CD14-positive monocyte (primary cell): ENCODE measurements around the gene RNASEL. TPM values are rescaled to one million over a fixed set of nuclear protein-coding genes. Genes with fewer than 3 reads are reported as not detected.

Experiments used
- DNase-seq, 3 donors: peaks; one replicate each; pipeline ENCODE4 v3.0.0-alpha.2; 2011 to 2022
- H2AFZ ChIP-seq: 2 replicates; pipeline ENCODE4 v1.6.0; 2012; ENCODE audit warnings: mild to moderate bottlenecking, low read depth, low read length, inconsistent platforms; ENCODE audit not compliant: insufficient read depth, poor library complexity, severe bottlenecking
- H3K27ac ChIP-seq, 2 donors: 1 replicate in 1 of 2; 2 replicates in 1 of 2; pipeline ENCODE4 v1.5.1; 2012 to 2013; ENCODE audit warnings: low read length in 2 of 2, control low read depth in 1 of 2, inconsistent platforms in 1 of 2, low read depth in 1 of 2, mild to moderate bottlenecking in 1 of 2
- H3K27me3 ChIP-seq, 2 donors: one replicate each; pipeline versions ENCODE4 v1.6.0 to v1.6.1; 2011 to 2013; ENCODE audit warnings: low read length in 2 of 2; ENCODE audit not compliant: control insufficient read depth in 2 of 2, insufficient read depth in 2 of 2
- H3K36me3 ChIP-seq, 2 donors: replicated peaks in 1 of 2; 1 replicate in 1 of 2; 2 replicates in 1 of 2; pipeline versions ENCODE4 v1.5.1 to v1.6.1; 2012 to 2013; ENCODE audit warnings: low read length in 2 of 2, control low read depth in 1 of 2, inconsistent platforms in 1 of 2, mild to moderate bottlenecking in 1 of 2; ENCODE audit not compliant: insufficient read depth in 2 of 2, control insufficient read depth in 1 of 2
- H3K4me1 ChIP-seq, 2 donors: 1 replicate in 1 of 2; 2 replicates in 1 of 2; pipeline versions ENCODE4 v1.5.1 to v1.6.1; 2012 to 2013; ENCODE audit warnings: low read length in 2 of 2, control low read depth in 1 of 2, inconsistent platforms in 1 of 2, mild to moderate bottlenecking in 1 of 2, moderate library complexity in 1 of 2; ENCODE audit not compliant: insufficient read depth in 2 of 2, control insufficient read depth in 1 of 2
- H3K4me2 ChIP-seq: replicated peaks from 2 replicates; pipeline ENCODE3; 2012; ENCODE audit warnings: low read length, moderate library complexity, mild to moderate bottlenecking; ENCODE audit not compliant: poor library complexity, severe bottlenecking; ENCODE audit errors: extremely low read depth
- H3K4me3 ChIP-seq, 3 experiments: fragments of 200-600 bp in 1 of 3; sonication (generic) in 1 of 3; replicated peaks in 1 of 3; 1 replicate in 2 of 3; 2 replicates in 1 of 3; pipeline ENCODE4 v1.5.1; 2011 to 2013; ENCODE audit warnings: low read length in 3 of 3, mild to moderate bottlenecking in 3 of 3, control low read depth in 2 of 3, low read depth in 2 of 3, inconsistent platforms in 1 of 3, moderate library complexity in 1 of 3
- H3K79me2 ChIP-seq: 2 replicates; pipeline ENCODE4 v1.6.0; 2012; ENCODE audit warnings: mild to moderate bottlenecking, control low read depth, inconsistent platforms, low read length, moderate library complexity; ENCODE audit not compliant: insufficient read depth
- H3K9ac ChIP-seq: 2 replicates; pipeline ENCODE4 v1.6.0; 2017; ENCODE audit warnings: low read length, mild to moderate bottlenecking; ENCODE audit not compliant: insufficient read depth, poor library complexity, severe bottlenecking
- H3K9me3 ChIP-seq, 2 donors: replicated peaks in 1 of 2; 1 replicate in 1 of 2; 2 replicates in 1 of 2; pipeline versions ENCODE4 v1.5.1 to v1.6.1; 2012 to 2013; ENCODE audit warnings: low read length in 2 of 2, control low read depth in 1 of 2; ENCODE audit not compliant: control insufficient read depth in 1 of 2, insufficient read depth in 1 of 2
- H4K20me1 ChIP-seq: 2 replicates; pipeline ENCODE4 v1.6.0; 2012; ENCODE audit warnings: mild to moderate bottlenecking, low read length, control low read depth, moderate library complexity; ENCODE audit not compliant: insufficient read depth
- H3K27ac Mint-ChIP-seq, 7 donors: one replicate each; pipeline ENCODE4 v1.8.0; 2020; ENCODE audit warnings: mild to moderate bottlenecking in 7 of 7, mixed read lengths in 7 of 7, moderate library complexity in 6 of 7, inconsistent platforms in 2 of 7
- H3K27me3 Mint-ChIP-seq, 3 donors: one replicate each; pipeline ENCODE4 v1.8.0; 2021 to 2022; ENCODE audit warnings: low read depth in 3 of 3, mild to moderate bottlenecking in 3 of 3, mixed read lengths in 3 of 3, moderate library complexity in 3 of 3, inconsistent platforms in 1 of 3
- H3K36me3 Mint-ChIP-seq, 2 donors: one replicate each; pipeline ENCODE4 v1.8.0; 2020; ENCODE audit warnings: mixed read lengths in 2 of 2, inconsistent platforms in 1 of 2, mild to moderate bottlenecking in 1 of 2
- H3K4me1 Mint-ChIP-seq: one replicate; pipeline ENCODE4 v1.8.0; 2020; ENCODE audit warnings: mild to moderate bottlenecking, mixed read lengths
- H3K4me3 Mint-ChIP-seq, 2 donors: one replicate each; pipeline ENCODE4 v1.8.0; 2020; ENCODE audit warnings: mild to moderate bottlenecking in 2 of 2, mixed read lengths in 2 of 2, moderate library complexity in 1 of 2
- H3K9me3 Mint-ChIP-seq, 7 donors: one replicate each; pipeline ENCODE4 v1.8.0; 2020 to 2022; ENCODE audit warnings: mixed read lengths in 7 of 7, mild to moderate bottlenecking in 6 of 7, moderate library complexity in 6 of 7, inconsistent platforms in 2 of 7
- CTCF ChIP-seq: fragments of 200-600 bp; IDR thresholded peaks from one replicate; pipeline ENCODE4 v1.8.0; 2022; ENCODE audit warnings: antibody characterized with exemption, mild to moderate bottlenecking
- WGBS: methylation state at CpG from one replicate; pipeline ENCODE4 v1.1.5; 2013; ENCODE audit warnings: missing lambda C conversion rate; ENCODE audit not compliant: insufficient coverage; 5-methylcytosine and 5-hydroxymethylcytosine counted together
- intact Hi-C, 2 donors: fragments of 100-400 bp; cut with micrococcal nuclease; formaldehyde crosslinking; loops; one replicate each; pipeline versions ENCODE4 v1.15.0 to v1.15.1; 2023
- polyA plus RNA-seq, 3 donors: library from polyadenylated mRNA; depleted of rRNA in 1 of 3; unstranded in 2 of 3; stranded (reverse) in 1 of 3; fragments of 300-500 nt in 2 of 3; fragments of >200 nt in 1 of 3; fragmentation: Illumina TruSeq in 2 of 3; gene quantifications; 1 replicate in 2 of 3; 2 replicates in 1 of 3; pipeline ENCODE4 v1.2.3, GENCODE V29; 2012 to 2021

Gene RNASEL
- polyA plus RNA-seq, 3 donors: 6.9 to 12.3 (median 7.9) TPM

- 100% methylated on average over 1 of the region's 4 CpGs for WGBS
- H4K20me1 ChIP-seq: no peaks in the 10 kb centered on the region
- no peaks in the 10 kb centered on the region for H3K9me3 ChIP-seq
- no peaks in the 10 kb centered on the region for H3K36me3 Mint-ChIP-seq
- H3K27ac ChIP-seq: no peak overlapping the region
- H3K4me2 ChIP-seq: no peak overlapping the region
- no peak overlapping the region for H3K4me3 Mint-ChIP-seq
- H3K27me3 ChIP-seq: no peaks in the 10 kb centered on the region
- no peak overlapping the region for H2AFZ ChIP-seq
- H3K79me2 ChIP-seq: no peaks in the 10 kb centered on the region
- no peaks in the 10 kb centered on the region for H3K36me3 ChIP-seq
- no peaks in the 10 kb centered on the region for H3K4me1 ChIP-seq
- H3K9me3 Mint-ChIP-seq: peaks cover 0 to 3% (median 0%) of the 10 kb centered on the region in 7 donors
- no peak overlapping the region for H3K27ac Mint-ChIP-seq
- H3K9ac ChIP-seq: no peak overlapping the region
- peaks cover 1 to 2% (median 2%) of the 10 kb centered on the region in 3 donors for H3K27me3 Mint-ChIP-seq
- H3K4me1 Mint-ChIP-seq: no peaks in the 10 kb centered on the region
- intact Hi-C loops: no loop called here
- no peak for TF ChIP-seq CTCF
- DNase-seq: no peak
- H3K4me3 ChIP-seq: no peak overlapping the region
Measured at GRCh38 chr1:182561456-182561855, 27.6 kb downstream of the RNASEL start.

- no peak overlapping the region for H3K4me2 ChIP-seq
- Mint-ChIP-seq H3K27ac (no peak overlapping the region), H3K36me3 (no peaks in the 10 kb centered on the region), H3K4me1 (no peaks in the 10 kb centered on the region), H3K27me3 (peaks cover 1 to 2% (median 2%) of the 10 kb centered on the region in 3 donors), H3K9me3 (peaks cover 0 to 3% (median 0%) of the 10 kb centered on the region in 7 donors), H3K4me3 (no peak overlapping the region)
- no peaks in the 10 kb centered on the region for H4K20me1 ChIP-seq
- DNase-seq: no peak
- no peaks in the 10 kb centered on the region for H3K79me2 ChIP-seq
- H3K9me3 ChIP-seq: no peaks in the 10 kb centered on the region
- 89% methylated on average over 5 of the region's 7 CpGs for WGBS
- no peak overlapping the region for H3K27ac ChIP-seq
- H3K36me3 ChIP-seq: no peaks in the 10 kb centered on the region
- H3K9ac ChIP-seq: no peak overlapping the region
- no peak overlapping the region for H3K4me3 ChIP-seq
- no peak overlapping the region for H2AFZ ChIP-seq
- H3K27me3 ChIP-seq: no peaks in the 10 kb centered on the region
- H3K4me1 ChIP-seq: no peaks in the 10 kb centered on the region
- intact Hi-C loops: no loop called here
- no peak for TF ChIP-seq CTCF
Measured at GRCh38 chr1:182560392-182560984, 28.6 kb downstream of the RNASEL start.
